GM12878 (cell line): Measurements from ENCODE around the gene KIF2C. TPM values are rescaled to one million over a fixed set of nuclear protein-coding genes. Genes with fewer than 3 reads are reported as not detected.

Experiments used
- ATAC-seq: fragments of 200-7000 bp; cut with Tn5 transposase; 3 replicates; pipeline ENCODE4 v1.9.1; 2020; ENCODE audit warnings: mild to moderate bottlenecking, moderate library complexity
- BruUV-seq: library from RNA; stranded (reverse); fragments of 400-500 nt; replicated peaks from 2 replicates; lab custom pipeline; 2021; lab: Mats Ljungman, UMichigan
- CTCF ChIA-PET: fragments of 300-600 bp; sonication (Branson Sonifier 250); formaldehyde crosslinking; extraction: SDS; loops from one replicate; lab custom pipeline; 2021; ENCODE audit warnings: inconsistent platforms; lab: Yijun Ruan, JAX
- POLR2A ChIA-PET: fragments of 350-600 bp; formaldehyde crosslinking; extraction: SDS; loops from one replicate; lab custom pipeline; 2021; ENCODE audit warnings: inconsistent platforms; lab: Charles Lee
- RAD21 ChIA-PET: fragments of 300-600 bp; sonication (Branson Sonifier 250); formaldehyde crosslinking; loops from one replicate; lab custom pipeline; 2023; ENCODE audit warnings: antibody characterized with exemption; ENCODE audit not compliant: unreplicated experiment; lab: Charles Lee
- SMC1A ChIA-PET: fragments of 300-600 bp; sonication (Branson Sonifier 250); formaldehyde crosslinking; loops from one replicate; lab custom pipeline; 2023; ENCODE audit not compliant: unreplicated experiment, uncharacterized antibody; lab: Charles Lee
- DNase-seq: peaks from one replicate; pipeline ENCODE4 v3.0.0-alpha.2; 2011; ENCODE audit warnings: low read depth, low spot score
- FAIRE-seq: peaks from 3 replicates; lab custom pipeline; 2011; peaks lifted over from hg19 to GRCh38; lab: Jason Lieb, UNC
- H2AFZ ChIP-seq: 2 replicates; pipeline ENCODE4 v1.6.0; 2011; ENCODE audit warnings: low read depth, low read length, control low read depth; ENCODE audit not compliant: control insufficient read depth
- H3K27ac ChIP-seq: 2 replicates; pipeline ENCODE4 v1.5.1; 2011; ENCODE audit warnings: control low read depth; ENCODE audit not compliant: control insufficient read depth, insufficient read depth
- H3K27me3 ChIP-seq, 2 experiments: replicated peaks in 1 of 2; 2 replicates each; pipeline versions ENCODE4 v1.6.0 to v1.6.1; 2011; ENCODE audit warnings: low read length in 1 of 2; ENCODE audit not compliant: control insufficient read depth in 2 of 2, insufficient read depth in 2 of 2
- H3K36me3 ChIP-seq, 2 experiments: 2 replicates each; pipeline ENCODE4 v1.5.1; 2011; ENCODE audit warnings: low read length in 1 of 2; ENCODE audit not compliant: control insufficient read depth in 2 of 2, insufficient read depth in 2 of 2
- H3K4me1 ChIP-seq: 2 replicates; pipeline ENCODE4 v1.6.1; 2011; ENCODE audit warnings: mild to moderate bottlenecking, low read length, moderate library complexity, mixed read lengths; ENCODE audit not compliant: control insufficient read depth, insufficient read depth
- H3K4me2 ChIP-seq: 2 replicates; pipeline ENCODE4 v1.6.0; 2011; ENCODE audit warnings: control low read depth; ENCODE audit not compliant: control insufficient read depth, insufficient read depth
- H3K4me3 ChIP-seq: fragments of 200-600 bp; sonication (generic); 2 replicates; pipeline ENCODE4 v1.5.1; 2016
- H3K79me2 ChIP-seq: 2 replicates; pipeline ENCODE4 v1.6.0; 2011; ENCODE audit warnings: low read length; ENCODE audit not compliant: control insufficient read depth, insufficient read depth
- H3K9ac ChIP-seq: 2 replicates; pipeline ENCODE4 v1.8.0; 2011; ENCODE audit warnings: low read length, control low read depth, mixed read lengths; ENCODE audit not compliant: control insufficient read depth, insufficient read depth
- H3K9me3 ChIP-seq: replicated peaks from 3 replicates; pipeline ENCODE4 v1.5.1; 2011; ENCODE audit warnings: mild to moderate bottlenecking, low read length; ENCODE audit not compliant: control insufficient read depth, insufficient read depth
- H4K20me1 ChIP-seq: 2 replicates; pipeline ENCODE4 v1.6.0; 2011; ENCODE audit not compliant: control insufficient read depth, insufficient read depth
- ATF3 ChIP-seq: IDR thresholded peaks from 2 replicates; pipeline ENCODE4 v1.6.1; 2011; ENCODE audit warnings: low read depth, mild to moderate bottlenecking, low read length, moderate library complexity, borderline replicate concordance; ENCODE audit errors: extremely low read depth
- GATAD2B ChIP-seq: fragments of 450-650 bp; conservative IDR thresholded peaks from 2 replicates; pipeline ENCODE4 v1.6.1; 2017; ENCODE audit warnings: low read depth, mild to moderate bottlenecking, moderate library complexity
- HDAC2 ChIP-seq: fragments of 200-600 bp; sonication (generic); IDR thresholded peaks from 2 replicates; pipeline ENCODE4 v1.6.1; 2017
- HSF1 ChIP-seq: fragments of 150-350 bp; IDR thresholded peaks from 2 replicates; pipeline ENCODE4 v1.6.1; 2014; ENCODE audit warnings: mild to moderate bottlenecking, low read depth, low read length
- MYB ChIP-seq: fragments of 150-350 bp; IDR thresholded peaks from 2 replicates; pipeline ENCODE4 v1.6.1; 2014; ENCODE audit warnings: mild to moderate bottlenecking, low read depth, low read length, borderline replicate concordance
- PKNOX1 ChIP-seq: fragments of 450-650 bp; IDR thresholded peaks from 2 replicates; pipeline ENCODE4 v1.6.1; 2016; ENCODE audit warnings: mild to moderate bottlenecking
- POLR2AphosphoS2 ChIP-seq: IDR thresholded peaks from 2 replicates; pipeline ENCODE4 v1.6.1; 2011; ENCODE audit warnings: low read depth, mild to moderate bottlenecking, low read length, improper control_type of control experiment, moderate library complexity
- RCOR1 ChIP-seq: conservative IDR thresholded peaks from 2 replicates; pipeline ENCODE4 v1.6.1; 2012; ENCODE audit warnings: low read depth, low read length, improper control_type of control experiment
- SMAD5 ChIP-seq: IDR thresholded peaks from 2 replicates; pipeline ENCODE4 v1.6.1; 2016; ENCODE audit warnings: antibody characterized with exemption, low read depth
- TBL1XR1 ChIP-seq: IDR thresholded peaks from 2 replicates; pipeline ENCODE4 v1.6.1; 2012; ENCODE audit warnings: low read depth, low read length, improper control_type of control experiment
- ZBTB40 ChIP-seq: fragments of 450-650 bp; IDR thresholded peaks from 2 replicates; pipeline ENCODE4 v1.6.1; 2016; ENCODE audit warnings: mild to moderate bottlenecking, moderate library complexity, borderline replicate concordance
- WGBS: methylation state at CpG from one replicate; pipeline ENCODE4 v1.1.6; 2016; ENCODE audit warnings: low lambda C conversion rate; ENCODE audit not compliant: insufficient replicate concordance, insufficient coverage; ENCODE audit errors: missing lambda C conversion rate; 5-methylcytosine and 5-hydroxymethylcytosine counted together
- in situ Hi-C: fragments of 300-500 bp; cut with MboI; formaldehyde crosslinking; loops from 9 replicates; pipeline ENCODE4 v1.14.3; 2018; ENCODE audit warnings: mixed read lengths
- intact Hi-C: fragments of 100-400 bp; cut with micrococcal nuclease; formaldehyde crosslinking; loops from one replicate; pipeline ENCODE4 v1.14.2; 2022; ENCODE audit not compliant: unreplicated experiment
- polyA plus RNA-seq, 11 experiments: library from polyadenylated mRNA; depleted of rRNA in 4 of 11; unstranded in 6 of 11; stranded (reverse) in 5 of 11; fragments of >200 nt; fragmentation: Nextera tagmentation in 4 of 11; fragmentation: Illumina TruSeq in 1 of 11; extraction: Ambion mirVana in 4 of 11; extraction: Trizol in 1 of 11; gene quantifications; 1 replicate in 1 of 11; 2 replicates in 10 of 11; pipeline versions ENCODE4 v1.2.1 to v1.2.3, GENCODE V29; 2011 to 2016; ENCODE audit warnings: inconsistent platforms in 2 of 11, missing spikeins in 2 of 11, low read depth in 1 of 11
- total RNA-seq, 4 experiments: library from RNA; depleted of rRNA in 3 of 4; stranded (reverse); fragments of >200 nt in 3 of 4; fragmentation: Illumina TruSeq in 1 of 4; extraction: Trizol in 1 of 4; gene quantifications; 2 replicates each; pipeline versions ENCODE4 v1.2.1 to v1.2.3, GENCODE V29; 2013 to 2021

Gene KIF2C
- total and polyA plus RNA-seq, 10 of the 15 experiments (the other 5 are each of a cell fraction or from before 2014, with no cell fraction given), result 42.3 to 104 (median 83.8) TPM

- no peaks in the 10 kb centered on the region for H3K9me3 ChIP-seq
- H3K79me2 ChIP-seq, result no peaks in the 10 kb centered on the region
- ChIA-PET CTCF (interaction anchor here (0.6 to 5.3 kb wide), 19 partner anchors 11 to 752 kb away, joined by 3 to 30 read pairs (median 4); partner anchors contain the start of genes RNU5D-1 and TMEM53), RAD21 (interaction anchor here (0.7 to 2.1 kb wide), 8 partner anchors 11 to 87 kb away, joined by 3 to 9 read pairs (median 4); no protein-coding TSS in a partner anchor), POLR2A (interaction anchor here (0.7 to 3.5 kb wide), 8 partner anchors 10 to 88 kb away, joined by 3 to 12 read pairs (median 4); partner anchors contain the start of genes ARMH1 and TMEM53), SMC1A (interaction anchor here (0.7 to 8.8 kb wide), 11 partner anchors 9 to 25 kb away, joined by 3 to 76 read pairs (median 6); partner anchors contain the start of genes ARMH1 and TMEM53)
- ATAC-seq, result no peak
- 93% methylated on average over 3 of the region's 3 CpGs for WGBS
- TF ChIP-seq MYB (no peak), GATAD2B (no peak), RCOR1 (no peak), PKNOX1 (no peak), ZBTB40 (no peak), POLR2AphosphoS2 (no peak), TBL1XR1 (no peak), HDAC2 (no peak), ATF3 (no peak), SMAD5 (no peak), HSF1 (no peak)
- BruUV-seq, result no TSS peak
- intact Hi-C loops (no loop called here), in situ Hi-C loops (no loop called here)
- FAIRE-seq, result no peak
- H3K4me2 ChIP-seq, result no peak overlapping the region
- no peaks in the 10 kb centered on the region for H3K36me3 ChIP-seq
- H3K27ac ChIP-seq, result no peak overlapping the region
- no peak for DNase-seq
- H2AFZ ChIP-seq, result no peak overlapping the region
- H4K20me1 ChIP-seq, result no peaks in the 10 kb centered on the region
- H3K4me1 ChIP-seq, result peaks cover 51% of the 10 kb centered on the region
- no peaks in the 10 kb centered on the region for H3K27me3 ChIP-seq
- no peak overlapping the region for H3K4me3 ChIP-seq
- no peak overlapping the region for H3K9ac ChIP-seq
Measured at GRCh38 chr1:44696101-44696500, 43.5 kb upstream of the KIF2C start.
